GM18508 (cell line): Measurements from ENCODE around the gene FIGN.

Source experiments
- ATAC-seq: cut with Tn5 transposase; IDR thresholded peaks from one replicate; pipeline ENCODE4 v1.9.1; 2021; ENCODE audit warnings: moderate number of reproducible peaks; ENCODE audit not compliant: insufficient read depth, unreplicated experiment

Gene FIGN

DNA sequence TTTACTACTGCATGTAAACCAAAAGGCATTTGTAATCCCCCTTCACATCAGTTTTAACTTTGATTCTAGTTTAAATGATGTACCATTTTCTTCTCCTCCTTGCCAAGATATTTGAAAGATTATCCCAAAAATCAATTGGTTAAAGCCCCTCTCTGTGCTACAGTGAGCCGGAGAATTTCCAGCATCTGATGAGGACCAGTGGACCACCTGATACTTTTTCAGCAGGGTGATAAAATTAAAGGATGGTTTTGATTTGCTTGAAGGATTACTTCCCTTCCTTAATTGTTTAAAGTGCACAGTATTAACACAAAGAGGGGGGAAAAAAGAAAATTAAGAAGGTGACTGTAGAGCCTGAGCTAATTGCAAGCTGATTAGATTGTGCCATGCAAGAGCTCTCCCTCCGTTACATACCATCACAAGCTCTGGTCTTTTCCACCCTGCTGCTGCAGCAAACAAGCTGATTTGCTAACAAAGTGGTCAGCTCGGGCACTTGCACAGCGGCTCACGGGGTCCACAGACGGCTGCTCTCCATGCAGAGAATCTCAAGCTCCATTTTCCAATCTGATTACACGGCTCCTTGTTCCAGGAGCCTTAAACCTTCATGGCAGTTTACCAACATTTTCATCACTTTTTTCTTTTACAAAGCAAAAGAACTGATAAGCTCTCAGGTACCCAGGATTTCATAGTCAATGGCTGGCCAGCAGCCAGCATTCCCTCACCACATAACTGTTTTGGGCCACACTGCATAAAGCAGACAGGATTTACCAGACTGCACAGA, 22.1 kb downstream of the FIGN start:
- no peak for ATAC-seq

DNA sequence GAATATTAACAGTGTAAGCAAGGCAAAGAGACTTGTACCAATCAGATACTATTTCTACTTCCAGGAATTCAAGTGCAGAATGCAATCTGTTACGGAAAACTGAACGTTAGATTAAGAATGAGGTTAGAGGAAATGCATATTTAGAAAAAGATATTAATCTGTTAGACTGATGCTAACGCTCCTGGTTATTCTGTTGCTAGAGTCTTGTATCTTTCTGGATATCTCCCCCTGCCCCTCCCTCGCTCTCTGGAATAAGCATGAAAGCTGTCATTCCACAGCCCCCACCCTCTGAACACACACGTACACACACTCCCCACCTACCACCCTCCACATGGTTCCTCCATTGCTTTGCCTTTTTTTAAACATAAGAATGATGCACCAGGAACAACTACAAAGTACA, 24.1 kb downstream of the FIGN start:
- no peak for ATAC-seq

DNA sequence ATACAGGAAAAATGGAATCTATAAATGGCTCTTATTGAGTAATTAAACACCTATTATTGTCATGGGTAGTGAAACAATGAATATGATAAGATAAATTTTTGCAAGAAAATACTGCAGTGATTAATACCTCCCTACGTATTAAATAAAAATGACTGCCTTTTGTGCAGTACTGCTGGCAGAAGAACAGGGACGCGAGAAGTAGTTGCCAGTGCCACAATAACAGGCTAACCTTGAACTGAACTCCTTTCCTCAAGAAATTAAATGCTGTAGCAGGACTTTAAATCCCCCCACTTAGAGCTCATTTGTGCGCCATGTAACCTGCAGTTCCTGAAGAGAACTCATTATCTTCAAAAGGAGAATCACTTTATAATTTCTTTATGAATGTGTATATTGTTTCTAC, 24.6 kb downstream of the FIGN start:
- no peak for ATAC-seq

DNA sequence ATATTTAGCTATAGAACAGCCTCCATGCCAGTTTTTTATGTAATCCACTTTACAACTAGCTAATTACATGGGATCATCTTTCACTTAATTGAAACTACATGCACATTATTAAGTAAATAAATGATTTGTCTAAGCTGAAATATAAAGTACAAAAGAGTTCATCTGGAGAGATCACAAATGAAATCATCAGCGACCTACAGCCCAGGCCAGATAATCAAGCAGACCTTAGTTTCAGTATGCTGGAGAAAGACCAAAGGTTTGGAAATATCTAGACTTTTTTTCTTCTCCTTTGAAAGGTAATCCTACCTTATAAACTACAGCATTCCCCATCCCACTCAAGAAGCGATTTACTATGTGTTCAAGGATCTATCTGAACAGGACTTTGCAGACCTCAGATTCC, 26.5 kb downstream of the FIGN start:
- ATAC-seq: no peak

DNA sequence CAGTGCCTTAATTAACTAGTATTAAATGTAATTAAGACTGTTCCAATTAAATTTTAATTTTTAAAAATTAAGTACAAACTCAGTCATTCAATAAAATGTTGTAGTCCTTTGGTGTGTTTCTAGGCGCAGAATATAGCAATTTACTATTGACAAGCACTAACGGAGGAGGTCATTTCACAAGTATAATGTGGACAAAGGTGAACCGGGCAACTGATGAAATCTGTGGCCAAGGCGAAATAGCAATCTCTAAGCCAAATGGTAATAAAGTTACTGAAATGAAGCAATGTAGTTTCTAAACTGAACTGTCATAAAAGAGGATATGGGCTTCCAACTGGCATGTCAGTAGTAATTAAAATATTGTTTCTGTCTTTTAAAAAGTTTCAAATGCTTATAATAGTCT, 27.5 kb downstream of the FIGN start:
- no peak for ATAC-seq

DNA sequence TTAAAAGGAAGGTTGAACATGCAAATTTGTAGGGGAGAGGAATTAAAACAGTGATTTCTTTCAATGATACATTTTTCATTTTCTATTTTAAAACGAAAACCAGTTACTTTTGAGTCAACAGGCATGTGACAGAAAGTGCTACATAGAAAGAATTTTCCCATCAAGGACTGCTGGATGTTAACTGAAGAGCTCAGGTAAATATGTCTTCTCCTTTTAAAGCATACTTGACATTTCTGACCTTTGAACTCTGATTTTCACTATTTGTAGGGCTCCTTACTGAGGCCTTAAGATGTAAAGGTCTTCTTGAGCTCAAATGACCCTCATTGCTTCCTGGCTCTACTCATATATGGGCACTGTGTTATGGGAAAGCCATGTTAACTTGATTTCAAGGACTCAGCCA, 32.4 kb downstream of the FIGN start:
- ATAC-seq: no peak

DNA sequence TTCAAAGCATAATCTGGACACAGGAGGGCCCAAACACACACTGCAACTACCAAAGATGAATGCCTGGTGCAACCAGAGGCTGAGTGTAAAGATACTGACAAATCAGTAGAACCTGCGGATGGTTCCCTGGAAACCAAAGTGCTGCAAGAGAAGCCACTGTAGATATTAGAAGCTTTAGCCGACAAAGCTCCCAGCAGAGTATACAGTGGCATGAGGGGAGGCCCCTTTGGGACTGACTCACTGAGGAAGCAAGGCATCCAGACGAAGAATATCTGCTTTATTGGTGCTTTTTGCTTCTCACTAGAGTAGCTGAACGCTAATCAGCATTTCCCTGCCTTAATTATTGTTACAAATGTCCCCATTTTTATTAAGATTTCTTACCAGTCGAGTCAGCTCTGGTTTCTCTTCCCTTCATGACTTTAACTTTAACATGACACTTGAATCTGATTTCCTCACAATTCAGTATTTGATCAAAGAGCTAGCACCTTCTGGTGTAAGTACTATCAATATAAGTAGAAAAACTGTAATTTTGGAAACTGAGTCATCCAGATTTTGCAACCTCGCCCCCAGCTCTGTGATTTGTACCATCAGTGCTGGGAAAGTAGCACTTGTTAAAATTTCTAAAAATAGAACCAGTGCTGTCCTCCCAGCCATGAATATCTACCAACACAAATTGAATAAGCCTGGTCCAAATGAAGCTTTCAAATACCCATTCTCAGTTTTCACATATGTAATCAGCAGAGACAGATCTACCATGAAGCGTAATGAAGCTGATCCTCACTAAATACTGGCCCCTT, 34.2 kb downstream of the FIGN start:
- ATAC-seq: no peak

DNA sequence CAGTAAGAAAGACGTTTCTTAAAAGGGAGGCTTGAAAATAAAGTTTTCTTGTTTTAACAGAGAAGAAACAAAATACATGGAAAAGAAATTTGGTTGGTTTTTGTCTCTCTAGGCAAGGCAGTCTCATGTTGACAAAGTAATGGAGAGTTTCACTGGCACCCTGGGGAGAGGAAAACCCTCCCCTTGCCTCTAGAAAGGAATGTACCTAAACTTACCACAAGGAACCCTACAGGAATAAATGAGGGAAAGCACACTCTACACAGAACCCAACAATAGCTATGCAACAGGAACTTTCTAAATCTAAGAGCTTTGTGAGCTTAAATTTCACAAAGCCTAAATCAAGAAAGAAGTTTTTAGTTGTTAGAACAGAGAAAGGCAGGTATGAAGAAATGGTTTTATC, 37.0 kb downstream of the FIGN start:
- no peak for ATAC-seq

DNA sequence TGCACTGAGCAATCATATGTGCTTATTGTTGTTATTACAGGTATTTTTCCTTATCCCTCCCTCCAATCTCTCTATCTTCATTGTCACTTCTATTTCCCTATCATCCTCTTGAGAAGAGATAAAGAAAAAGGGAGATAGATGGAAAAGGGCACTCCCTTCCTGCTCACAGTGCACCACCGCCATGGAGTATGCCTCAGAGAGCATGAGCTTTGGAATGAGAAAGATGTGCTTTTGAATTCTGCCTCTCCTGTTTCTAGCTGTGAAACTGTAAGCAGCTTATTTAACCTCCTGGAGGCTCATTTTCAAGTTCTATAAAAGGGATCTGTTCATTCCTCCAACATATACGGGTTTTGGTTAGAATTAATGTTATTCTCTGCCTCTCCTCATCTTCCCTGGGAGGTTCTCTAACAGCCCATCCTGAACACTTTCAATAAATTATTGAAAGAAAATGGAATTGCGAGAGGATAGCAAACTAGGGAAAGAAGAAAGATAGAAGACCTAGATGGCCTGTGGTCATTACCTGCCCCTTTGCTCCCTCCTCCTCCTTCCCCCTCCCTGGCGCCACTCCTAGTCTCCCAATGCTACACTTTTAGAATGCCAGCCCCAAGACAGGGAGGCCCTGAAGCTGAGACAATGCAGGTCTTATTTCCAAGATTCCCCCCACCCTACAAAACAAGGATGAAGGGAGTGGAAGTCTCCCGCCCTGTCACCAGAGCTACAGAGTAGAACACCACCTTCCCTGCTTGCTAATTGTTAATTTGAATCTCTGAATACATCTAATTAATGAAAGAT, 37.8 kb downstream of the FIGN start:
- ATAC-seq: no peak

DNA sequence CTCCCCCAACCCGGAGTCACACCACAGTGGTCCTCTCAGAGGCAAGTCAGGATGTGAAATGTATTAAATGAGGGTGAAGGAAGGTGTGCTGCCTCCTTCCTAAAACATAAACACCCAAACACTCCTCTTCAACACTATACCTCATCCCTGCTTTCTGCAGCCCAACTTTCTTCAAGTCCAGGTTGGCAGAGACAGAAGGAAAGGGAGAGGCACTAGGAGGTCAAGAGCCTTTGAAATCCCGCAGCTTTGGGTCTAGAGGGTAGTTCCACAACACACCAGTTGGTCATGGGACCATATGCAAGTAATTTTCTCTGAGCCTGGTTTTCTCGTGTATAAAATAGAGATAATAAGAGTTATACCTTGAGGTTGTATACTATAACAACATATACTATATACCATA, 38.4 kb downstream of the FIGN start:
- ATAC-seq: no peak

DNA sequence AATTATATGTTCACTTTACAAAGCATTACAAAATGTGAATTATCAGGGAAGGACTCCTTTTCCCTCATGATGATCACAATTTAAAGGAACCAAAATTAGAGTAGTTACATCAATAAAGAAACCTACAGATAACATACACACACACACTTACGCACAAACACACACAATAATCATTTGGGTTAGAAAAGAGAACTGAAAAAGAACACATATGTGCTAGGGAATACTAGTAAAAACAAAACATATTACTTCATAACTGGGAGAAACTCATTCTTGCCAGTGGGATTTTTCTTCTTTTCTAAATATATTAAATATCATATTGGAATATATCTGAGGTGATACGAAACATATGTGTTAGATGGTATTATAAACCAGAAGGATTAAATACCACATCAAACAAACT, 42.3 kb downstream of the FIGN start:
- no peak for ATAC-seq

DNA sequence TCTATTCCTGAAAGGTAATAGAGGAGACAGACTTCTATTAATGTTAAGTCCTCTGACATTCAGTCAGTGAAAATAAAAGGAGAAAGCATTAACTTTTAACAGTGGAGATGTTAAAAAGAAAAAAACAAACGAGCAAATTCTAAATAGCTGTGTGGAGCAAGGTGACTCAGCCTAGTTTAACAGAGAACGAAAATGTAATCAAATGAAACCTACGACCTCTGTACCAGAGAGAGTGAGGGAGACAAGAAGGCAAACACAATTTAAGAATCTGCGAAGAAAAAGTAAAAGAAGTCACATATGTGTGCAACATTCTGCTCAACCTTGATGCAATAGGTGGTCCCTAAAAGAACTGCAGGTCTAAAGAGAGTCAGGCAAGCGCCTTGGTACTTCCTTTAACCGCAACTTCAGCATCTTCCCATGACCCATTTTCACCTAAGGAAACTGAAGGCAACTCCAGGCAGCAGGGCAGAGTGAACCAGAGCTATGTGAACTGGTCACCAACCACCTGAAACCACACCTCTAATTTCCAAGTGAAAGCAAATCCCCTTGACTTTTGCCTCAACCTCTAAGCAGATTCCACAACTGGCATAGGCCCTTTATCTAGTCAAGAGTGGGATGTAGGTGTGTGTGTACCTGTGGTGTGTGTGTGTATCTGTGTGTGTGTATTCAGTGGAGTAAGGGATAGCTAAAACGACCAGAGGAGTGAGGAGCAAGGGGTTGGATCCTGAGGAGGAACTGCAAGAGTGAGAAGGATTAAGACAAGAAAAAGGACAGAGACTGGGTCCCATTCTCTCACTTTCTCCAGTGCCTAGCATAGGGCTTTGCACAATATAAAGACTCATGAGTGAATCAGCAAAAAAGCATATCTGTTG, 43.0 kb downstream of the FIGN start:
- no peak for ATAC-seq

DNA sequence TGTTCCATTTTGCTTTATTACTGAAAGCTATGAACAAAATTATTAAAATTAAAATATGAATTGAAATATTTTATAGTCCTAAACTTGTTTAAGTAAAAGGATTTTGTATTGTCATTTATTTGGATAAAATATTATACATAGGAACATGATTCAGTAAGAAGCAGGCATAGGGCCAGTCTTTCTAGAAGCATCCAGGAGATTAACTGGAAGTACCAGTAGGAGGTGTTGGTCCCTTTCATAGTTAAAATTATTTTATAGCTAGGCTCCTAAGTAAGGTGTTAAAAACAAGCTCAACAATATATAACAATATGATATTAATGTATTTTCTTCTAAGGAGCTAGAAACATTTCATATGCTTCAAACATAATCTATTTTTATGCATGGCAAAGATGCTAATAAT, 43.7 kb downstream of the FIGN start:
- no peak for ATAC-seq

DNA sequence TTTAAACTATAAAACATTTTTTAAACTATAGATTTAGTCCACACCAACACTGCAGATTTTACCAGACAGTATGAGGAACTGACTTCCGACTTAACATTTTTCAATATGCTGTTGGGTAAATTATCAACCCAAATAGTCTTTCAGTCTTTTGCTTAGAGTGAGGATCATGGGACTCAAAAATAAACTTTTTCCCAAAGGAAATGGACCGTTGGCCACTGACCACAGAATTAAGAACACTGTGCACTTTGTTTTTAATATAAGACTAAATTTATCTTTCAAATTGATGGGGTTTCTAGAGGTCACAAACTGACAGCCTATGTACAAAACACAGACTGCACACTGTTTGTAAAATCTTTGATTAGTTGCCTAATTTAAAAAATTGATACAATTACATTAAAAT, 44.9 kb downstream of the FIGN start:
- ATAC-seq: no peak

DNA sequence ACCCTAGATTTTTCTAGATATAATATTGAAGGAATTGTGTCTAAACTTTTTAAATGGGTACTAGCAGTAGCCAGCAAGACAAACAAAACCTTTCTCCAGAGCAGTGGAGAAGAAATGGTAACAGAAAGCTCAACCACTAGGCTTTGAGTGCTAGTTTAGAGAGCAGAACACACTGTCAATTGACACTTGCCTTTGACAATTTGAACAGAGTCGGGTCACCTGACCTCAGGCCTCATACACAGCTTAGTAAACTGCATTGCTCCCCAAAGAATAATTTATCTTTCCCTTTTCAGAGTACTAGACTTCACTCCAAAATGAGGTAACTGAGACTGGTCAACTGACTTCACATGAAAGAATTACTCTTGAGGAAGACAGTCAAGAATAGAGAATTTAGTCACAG, 48.6 kb downstream of the FIGN start:
- ATAC-seq: no peak

DNA sequence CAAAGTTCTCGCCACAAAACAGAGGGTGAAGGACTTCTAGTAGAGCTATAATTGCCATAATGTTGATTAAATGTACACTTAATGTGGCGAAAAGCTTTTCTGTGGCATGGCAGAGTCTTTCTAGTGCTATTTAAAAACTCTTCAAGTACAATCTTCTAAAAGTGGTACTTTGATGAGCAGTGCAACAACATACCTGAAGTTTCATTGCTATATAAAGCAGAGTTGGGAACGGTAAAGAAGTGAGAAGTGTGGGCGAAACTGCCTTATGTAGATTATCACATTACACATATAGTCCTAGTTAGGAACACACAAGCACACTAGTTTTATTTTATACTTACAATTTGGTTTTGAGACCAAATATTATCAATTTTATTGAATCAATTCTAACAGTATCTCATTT, 49.5 kb downstream of the FIGN start:
- ATAC-seq: no peak

DNA sequence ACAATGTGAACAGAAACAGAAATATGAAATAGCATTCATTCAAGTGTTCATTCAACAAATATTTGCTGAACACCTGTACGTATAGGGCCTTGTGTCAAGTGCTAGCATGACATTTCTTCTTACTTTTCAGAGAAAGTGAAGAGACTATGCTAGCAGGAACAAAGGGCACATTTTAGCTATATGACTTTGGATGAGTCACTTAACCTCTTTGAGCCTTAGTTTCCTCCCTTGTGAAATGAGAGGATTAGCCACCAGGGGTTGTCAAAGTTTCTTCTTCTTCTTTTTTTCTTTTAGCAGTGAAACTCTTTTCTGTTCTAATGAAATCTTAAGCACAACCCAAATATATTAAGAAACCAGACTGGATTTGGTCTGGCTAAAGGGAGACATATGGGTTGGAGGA, 53.1 kb downstream of the FIGN start:
- no peak for ATAC-seq

DNA sequence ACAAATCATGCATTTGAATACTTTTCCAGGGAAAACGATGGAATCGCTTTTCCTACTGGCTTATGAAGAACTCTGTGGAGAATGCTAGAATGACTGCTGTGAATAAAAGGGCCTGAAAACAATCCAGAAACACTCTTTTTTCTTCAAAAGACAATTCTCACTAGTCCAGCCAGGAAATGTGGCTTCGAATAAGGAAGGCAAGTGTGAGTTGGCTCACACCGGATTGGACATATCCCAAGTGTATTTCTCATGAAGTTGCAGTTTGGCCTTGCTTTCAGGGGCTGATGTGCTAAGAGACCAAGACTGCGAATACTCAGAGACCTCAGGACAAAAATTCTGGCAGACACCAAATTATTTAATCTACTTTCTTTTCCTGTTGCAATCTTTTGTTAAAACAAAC, 54.1 kb downstream of the FIGN start:
- ATAC-seq: no peak

DNA sequence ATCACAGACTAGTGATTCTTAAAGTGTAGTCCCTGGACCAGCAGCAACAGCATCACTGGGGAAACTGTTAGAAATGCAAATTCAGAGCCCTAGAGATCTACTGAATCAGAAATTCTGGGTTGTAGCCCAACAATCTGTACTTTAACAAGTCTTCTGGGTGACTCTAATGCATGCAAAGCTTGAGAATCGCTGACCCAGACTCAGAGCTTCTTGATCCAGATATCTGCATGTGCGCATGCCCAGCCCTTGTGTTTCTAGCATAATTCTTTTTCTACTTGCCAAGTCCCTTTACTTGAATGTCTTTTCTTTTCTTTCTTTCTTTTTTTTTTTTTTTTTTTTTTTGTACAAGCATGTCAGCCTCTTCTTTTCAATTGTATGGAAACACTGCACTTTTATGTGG, 60.4 kb downstream of the FIGN start:
- ATAC-seq: no peak

DNA sequence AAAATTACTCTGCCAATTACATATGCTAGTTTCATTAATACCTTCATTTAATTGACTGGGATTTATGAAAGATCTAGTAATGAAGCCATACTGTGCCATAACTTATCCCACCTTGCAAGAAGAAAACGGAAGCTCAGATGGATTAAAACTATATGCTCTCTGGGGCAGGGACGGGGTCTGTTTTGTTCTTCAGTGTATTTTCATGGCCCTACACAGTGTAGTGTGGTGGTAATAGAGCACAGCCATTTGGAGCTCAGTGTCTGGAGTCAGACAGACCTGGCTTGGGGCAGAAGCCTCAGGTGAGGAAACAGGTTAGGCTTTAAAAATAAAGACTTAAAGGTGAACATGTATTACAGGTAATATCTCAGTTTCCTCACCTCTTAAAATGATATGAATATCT, 62.3 kb downstream of the FIGN start:
- no peak for ATAC-seq
